ENCODE data around the gene KLHL22. TPM values are rescaled to one million over a fixed set of nuclear protein-coding genes. Genes with fewer than 3 reads are reported as not detected.
"Not testable (repeated sequence)": the region's sequence is repeated elsewhere in the genome, so short reads cannot be mapped to it uniquely, and the experiment has no call there.

The KLHL22 gene
- polyA plus RNA-seq, 12 donors = 26.0 to 37.8 (median 32.5) TPM; not detected in 1

GRCh38 chr22:20405291-20405930 is 90.2 kb downstream of the KLHL22 start:
- DNase-seq = no peak

- no peak for DNase-seq
Measured at GRCh38 chr22:20404881-20405280, 90.7 kb downstream of the KLHL22 start.

- DNase-seq = no peak
Measured at GRCh38 chr22:20403779-20404140, 91.8 kb downstream of the KLHL22 start.

- DNase-seq = no peak
Measured at GRCh38 chr22:20402960-20403778, 92.4 kb downstream of the KLHL22 start.

- no peak for DNase-seq
Measured at GRCh38 chr22:20401376-20402014, 94.1 kb downstream of the KLHL22 start.

- DNase-seq = no peak
Measured at GRCh38 chr22:20400606-20401375, 94.8 kb downstream of the KLHL22 start.

- no peak for DNase-seq
Measured at GRCh38 chr22:20399866-20400605, 95.6 kb downstream of the KLHL22 start.

- no peak for DNase-seq
Measured at GRCh38 chr22:20398420-20398819, 97.2 kb downstream of the KLHL22 start.

GRCh38 chr22:20397498-20397897 is 98.1 kb downstream of the KLHL22 start:
- DNase-seq = no peak

GRCh38 chr22:20396639-20397038 is 99.0 kb downstream of the KLHL22 start:
- DNase-seq = no peak

- DNase-seq = no peak
Measured at GRCh38 chr22:20395907-20396287, 99.7 kb downstream of the KLHL22 start.

GRCh38 chr22:20395181-20395906 is 100.3 kb downstream of the KLHL22 start:
- DNase-seq = no peak

GRCh38 chr22:20393705-20394476 is 101.7 kb downstream of the KLHL22 start, which contains the start of gene ZNF74:
ZNF74 (plus strand) TSS chr22:20394151; CDS start chr22:20394629, 478 bp downstream.
- DNase-seq = peak; percentile 95

GRCh38 chr22:20392983-20393704 is 102.5 kb downstream of the KLHL22 start:
- DNase-seq = no peak

GRCh38 chr22:20392365-20392881 is 103.2 kb downstream of the KLHL22 start:
- not testable (repeated sequence) for DNase-seq
